ENCODE measurements around the gene TMEM186. TPM values are rescaled to one million over a fixed set of nuclear protein-coding genes. Genes with fewer than 3 reads are reported as not detected.

TMEM186 gene
- total and polyA plus RNA-seq, 2 experiments from 2014 or later, result 8.3 to 14.8 TPM

- no peak for TF ChIP-seq ZNF114 (CRISPR knock-in tag; IDR thresholded peaks at IDR 0.05)
- TF ChIP-seq CREB1 (CRISPR knock-in tag; IDR thresholded peaks at IDR 0.05; ENCODE audit: low read depth), result no peak
- TF ChIP-seq, protein P1, sequence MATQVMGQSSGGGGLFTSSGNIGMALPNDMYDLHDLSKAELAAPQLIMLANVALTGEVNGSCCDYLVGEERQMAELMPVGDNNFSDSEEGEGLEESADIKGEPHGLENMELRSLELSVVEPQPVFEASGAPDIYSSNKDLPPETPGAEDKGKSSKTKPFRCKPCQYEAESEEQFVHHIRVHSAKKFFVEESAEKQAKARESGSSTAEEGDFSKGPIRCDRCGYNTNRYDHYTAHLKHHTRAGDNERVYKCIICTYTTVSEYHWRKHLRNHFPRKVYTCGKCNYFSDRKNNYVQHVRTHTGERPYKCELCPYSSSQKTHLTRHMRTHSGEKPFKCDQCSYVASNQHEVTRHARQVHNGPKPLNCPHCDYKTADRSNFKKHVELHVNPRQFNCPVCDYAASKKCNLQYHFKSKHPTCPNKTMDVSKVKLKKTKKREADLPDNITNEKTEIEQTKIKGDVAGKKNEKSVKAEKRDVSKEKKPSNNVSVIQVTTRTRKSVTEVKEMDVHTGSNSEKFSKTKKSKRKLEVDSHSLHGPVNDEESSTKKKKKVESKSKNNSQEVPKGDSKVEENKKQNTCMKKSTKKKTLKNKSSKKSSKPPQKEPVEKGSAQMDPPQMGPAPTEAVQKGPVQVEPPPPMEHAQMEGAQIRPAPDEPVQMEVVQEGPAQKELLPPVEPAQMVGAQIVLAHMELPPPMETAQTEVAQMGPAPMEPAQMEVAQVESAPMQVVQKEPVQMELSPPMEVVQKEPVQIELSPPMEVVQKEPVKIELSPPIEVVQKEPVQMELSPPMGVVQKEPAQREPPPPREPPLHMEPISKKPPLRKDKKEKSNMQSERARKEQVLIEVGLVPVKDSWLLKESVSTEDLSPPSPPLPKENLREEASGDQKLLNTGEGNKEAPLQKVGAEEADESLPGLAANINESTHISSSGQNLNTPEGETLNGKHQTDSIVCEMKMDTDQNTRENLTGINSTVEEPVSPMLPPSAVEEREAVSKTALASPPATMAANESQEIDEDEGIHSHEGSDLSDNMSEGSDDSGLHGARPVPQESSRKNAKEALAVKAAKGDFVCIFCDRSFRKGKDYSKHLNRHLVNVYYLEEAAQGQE (IDR thresholded peaks at IDR 0.05; ENCODE audit: unreplicated experiment), result no peak
- TF ChIP-seq JUNB (IDR thresholded peaks at IDR 0.05; ENCODE audit: unreplicated experiment), result no peak
Observed at GRCh38 chr16:8768283-8768682, 29.2 kb downstream of the TMEM186 start (continued).

DNA sequence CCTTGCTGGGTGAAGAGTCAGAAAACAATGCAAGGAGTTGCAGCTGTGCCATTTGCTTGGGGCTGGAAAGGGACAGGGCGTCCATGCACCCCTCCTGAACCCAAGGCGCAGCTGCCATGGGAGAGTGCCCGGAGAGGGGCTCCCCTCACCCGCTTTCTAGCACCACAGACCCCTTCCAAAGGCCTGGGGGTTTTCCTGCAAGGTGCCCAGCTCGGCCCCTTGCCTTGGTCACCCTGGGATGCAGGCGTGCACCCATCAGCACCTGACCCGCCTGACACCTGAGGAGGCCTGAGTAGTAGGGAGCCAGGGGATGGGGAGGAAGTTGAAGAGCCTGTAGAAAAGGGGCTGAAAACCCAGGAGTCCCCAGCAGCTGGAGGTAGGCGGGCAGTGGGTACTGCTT is 30.3 kb downstream of the TMEM186 start:
- DNase-seq (ENCODE audit: low spot score), result no peak
- Histone ChIP-seq H3K4me3 (no peak overlapping the region), H3F3A (replicated peaks; ENCODE audit: low read depth) (peaks cover 8% of the 10 kb centered on the region; the same call in 1 of the 2 replicates), H3K4me1 (ENCODE audit: insufficient read depth) (peaks cover 17% of the 10 kb centered on the region), H3K36me3 (ENCODE audit: insufficient read depth) (no peaks in the 10 kb centered on the region), H3K79me2 (replicated peaks; ENCODE audit: insufficient read depth) (no peaks in the 10 kb centered on the region), H2AFZ (no peak overlapping the region), H3K27me3 (ENCODE audit: insufficient read depth) (no peaks in the 10 kb centered on the region), H3K9me2 (ENCODE audit: insufficient read depth) (no peaks in the 10 kb centered on the region), H3K4me2 (no peak overlapping the region), H4K20me1 (replicated peaks; ENCODE audit: insufficient read depth) (no peaks in the 10 kb centered on the region), H3K27ac (ENCODE audit: low read depth) (no peak overlapping the region)
- Mint-ChIP-seq H3K27ac (no peak overlapping the region), H3K36me3 (ENCODE audit: low read depth) (no peaks in the 10 kb centered on the region), H3K9me3 (no peaks in the 10 kb centered on the region), H3K4me3 (no peak overlapping the region), H3K27me3 (ENCODE audit: insufficient read depth, low read depth, poor library complexity) (peaks cover 11% of the 10 kb centered on the region), H3K4me1 (peaks cover 16% of the 10 kb centered on the region)
- ATAC-seq, result no peak
- TF ChIP-seq, protein P1 (IDR thresholded peaks at IDR 0.05; ENCODE audit: unreplicated experiment), result no peak
- TF ChIP-seq CREB1 (CRISPR knock-in tag; IDR thresholded peaks at IDR 0.05; ENCODE audit: low read depth) (no peak), NANOG (IDR thresholded peaks at IDR 0.05; ENCODE audit: borderline replicate concordance) (no peak), ZNF114 (CRISPR knock-in tag; IDR thresholded peaks at IDR 0.05) (no peak), POLR2AphosphoS5 (IDR thresholded peaks at IDR 0.05; ENCODE audit: low read depth) (no peak), ZNF331 (CRISPR knock-in tag; IDR thresholded peaks at IDR 0.05; ENCODE audit: low read depth) (no peak), EZH2phosphoT487 (IDR thresholded peaks at IDR 0.05; ENCODE audit: unreplicated experiment) (no peak), STAT1 (IDR thresholded peaks at IDR 0.05; ENCODE audit: unreplicated experiment) (no peak), EZH2 (IDR thresholded peaks at IDR 0.05; ENCODE audit: low read depth, unreplicated experiment) (no peak), JUNB (IDR thresholded peaks at IDR 0.05; ENCODE audit: unreplicated experiment) (no peak)
- TF ChIP-seq, protein P2, sequence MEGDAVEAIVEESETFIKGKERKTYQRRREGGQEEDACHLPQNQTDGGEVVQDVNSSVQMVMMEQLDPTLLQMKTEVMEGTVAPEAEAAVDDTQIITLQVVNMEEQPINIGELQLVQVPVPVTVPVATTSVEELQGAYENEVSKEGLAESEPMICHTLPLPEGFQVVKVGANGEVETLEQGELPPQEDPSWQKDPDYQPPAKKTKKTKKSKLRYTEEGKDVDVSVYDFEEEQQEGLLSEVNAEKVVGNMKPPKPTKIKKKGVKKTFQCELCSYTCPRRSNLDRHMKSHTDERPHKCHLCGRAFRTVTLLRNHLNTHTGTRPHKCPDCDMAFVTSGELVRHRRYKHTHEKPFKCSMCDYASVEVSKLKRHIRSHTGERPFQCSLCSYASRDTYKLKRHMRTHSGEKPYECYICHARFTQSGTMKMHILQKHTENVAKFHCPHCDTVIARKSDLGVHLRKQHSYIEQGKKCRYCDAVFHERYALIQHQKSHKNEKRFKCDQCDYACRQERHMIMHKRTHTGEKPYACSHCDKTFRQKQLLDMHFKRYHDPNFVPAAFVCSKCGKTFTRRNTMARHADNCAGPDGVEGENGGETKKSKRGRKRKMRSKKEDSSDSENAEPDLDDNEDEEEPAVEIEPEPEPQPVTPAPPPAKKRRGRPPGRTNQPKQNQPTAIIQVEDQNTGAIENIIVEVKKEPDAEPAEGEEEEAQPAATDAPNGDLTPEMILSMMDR (conservative IDR thresholded peaks at IDR 0.05; ENCODE audit: low read depth in 2 of 2), result no peak
- TF ChIP-seq, protein P3, sequence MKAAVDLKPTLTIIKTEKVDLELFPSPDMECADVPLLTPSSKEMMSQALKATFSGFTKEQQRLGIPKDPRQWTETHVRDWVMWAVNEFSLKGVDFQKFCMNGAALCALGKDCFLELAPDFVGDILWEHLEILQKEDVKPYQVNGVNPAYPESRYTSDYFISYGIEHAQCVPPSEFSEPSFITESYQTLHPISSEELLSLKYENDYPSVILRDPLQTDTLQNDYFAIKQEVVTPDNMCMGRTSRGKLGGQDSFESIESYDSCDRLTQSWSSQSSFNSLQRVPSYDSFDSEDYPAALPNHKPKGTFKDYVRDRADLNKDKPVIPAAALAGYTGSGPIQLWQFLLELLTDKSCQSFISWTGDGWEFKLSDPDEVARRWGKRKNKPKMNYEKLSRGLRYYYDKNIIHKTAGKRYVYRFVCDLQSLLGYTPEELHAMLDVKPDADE (IDR thresholded peaks at IDR 0.05), result no peak

Measured in GM23338 (cell line).